DND-41 (cell line): ENCODE results near the gene RACGAP1.

Source experiments
- ATAC-seq: fragments of 200-7000 bp; cut with Tn5 transposase; 3 replicates; pipeline ENCODE4 v1.9.1; 2021; ENCODE audit warnings: low read depth; ENCODE audit not compliant: insufficient read depth
- DNase-seq: peaks from one replicate; pipeline ENCODE4 v3.0.0-alpha.2; 2020
- H2AFZ ChIP-seq: 2 replicates; pipeline ENCODE4 v1.6.0; 2012; ENCODE audit warnings: low read depth, low read length
- H3K27ac ChIP-seq: 2 replicates; pipeline ENCODE4 v1.5.1; 2012; ENCODE audit warnings: low read length, inconsistent platforms
- H3K27me3 ChIP-seq: fragments of 200-600 bp; sonication (generic); 2 replicates; pipeline ENCODE4 v1.6.0; 2012; ENCODE audit warnings: low read length, mild to moderate bottlenecking, inconsistent platforms; ENCODE audit not compliant: insufficient read depth, poor library complexity
- H3K36me3 ChIP-seq: 2 replicates; pipeline ENCODE4 v1.5.1; 2012; ENCODE audit warnings: low read length, inconsistent platforms; ENCODE audit not compliant: insufficient read depth
- H3K4me1 ChIP-seq: 2 replicates; pipeline ENCODE4 v1.5.1; 2012; ENCODE audit warnings: mild to moderate bottlenecking, low read length; ENCODE audit not compliant: insufficient read depth
- H3K4me2 ChIP-seq: 2 replicates; pipeline ENCODE4 v1.6.0; 2012; ENCODE audit warnings: mild to moderate bottlenecking, moderate library complexity, low read length, inconsistent platforms; ENCODE audit not compliant: insufficient read depth
- H3K4me3 ChIP-seq, 2 experiments: fragments of 200-600 bp in 1 of 2; shearing (Covaris generic) in 1 of 2; 2 replicates each; pipeline ENCODE4 v1.5.1; 2012 to 2016; ENCODE audit warnings: inconsistent platforms in 2 of 2, low read length in 2 of 2, mild to moderate bottlenecking in 2 of 2, low read depth in 1 of 2, moderate library complexity in 1 of 2
- H3K79me2 ChIP-seq: 2 replicates; pipeline ENCODE4 v1.6.0; 2012; ENCODE audit warnings: low read length, inconsistent platforms; ENCODE audit not compliant: insufficient read depth
- H3K9ac ChIP-seq: 2 replicates; pipeline ENCODE4 v1.6.0; 2012; ENCODE audit warnings: low read depth, mild to moderate bottlenecking, inconsistent platforms, low read length, moderate library complexity
- H3K9me3 ChIP-seq: 2 replicates; pipeline ENCODE4 v1.5.1; 2012; ENCODE audit warnings: low read length, moderate library complexity, mild to moderate bottlenecking, inconsistent platforms; ENCODE audit not compliant: insufficient read depth, severe bottlenecking
- H4K20me1 ChIP-seq: 2 replicates; pipeline ENCODE4 v1.6.0; 2012; ENCODE audit warnings: low read length; ENCODE audit not compliant: insufficient read depth
- EZH2 ChIP-seq: IDR thresholded peaks from 3 replicates; pipeline ENCODE4 v1.6.1; 2012; ENCODE audit warnings: borderline replicate concordance, low read depth, mild to moderate bottlenecking, moderate library complexity, low read length, inconsistent platforms; ENCODE audit not compliant: severe bottlenecking
- TF ChIP-seq, protein P1 (sequence below): IDR thresholded peaks from 2 replicates; pipeline ENCODE4 v1.5.1; 2012; ENCODE audit warnings: borderline replicate concordance, low read length, moderate library complexity, mild to moderate bottlenecking; ENCODE audit not compliant: poor library complexity, severe bottlenecking; ENCODE audit errors: extremely low read depth

The RACGAP1 gene

DNA sequence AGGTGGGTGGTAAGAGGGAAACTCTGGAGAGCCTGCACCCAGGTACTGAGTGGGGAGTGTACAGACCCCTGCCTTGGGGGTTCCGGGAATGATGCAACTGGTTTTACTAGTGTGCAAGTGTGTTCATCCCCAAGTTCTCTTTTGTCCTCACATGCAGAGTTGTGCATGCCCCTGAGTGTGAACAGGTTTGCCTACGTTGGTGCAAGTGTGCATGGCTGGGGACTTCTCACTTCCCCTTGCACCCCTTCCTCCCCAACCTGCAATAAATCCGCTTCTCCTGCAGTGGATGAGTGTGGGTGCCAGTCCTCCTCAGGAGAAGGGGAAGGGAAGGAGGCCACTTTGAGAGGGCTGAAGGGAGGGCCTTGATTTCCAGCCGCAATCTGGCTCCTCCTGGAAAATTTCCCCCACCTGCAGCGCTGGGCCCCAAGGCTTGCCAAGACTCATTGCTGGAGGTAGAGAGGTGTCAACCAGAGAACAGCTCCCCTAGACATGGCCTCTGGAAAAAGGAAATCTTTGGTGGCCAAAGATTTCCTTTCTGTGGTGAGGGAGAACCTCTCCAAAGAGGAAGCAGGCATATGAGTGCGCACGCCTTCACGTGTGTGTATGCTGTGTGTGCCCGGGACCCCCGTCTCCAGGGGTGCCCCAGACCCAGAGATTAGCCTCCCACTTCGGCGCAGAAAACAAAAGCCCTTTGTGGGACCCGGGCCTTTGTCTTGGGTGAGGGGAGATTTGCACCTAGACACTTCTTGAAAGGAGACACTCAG, 69.2 kb downstream of the RACGAP1 start:
- H3K4me2 ChIP-seq, result no peak overlapping the region
- no peaks in the 10 kb centered on the region for H4K20me1 ChIP-seq
- H3K27me3 ChIP-seq, result no peaks in the 10 kb centered on the region
- ATAC-seq (no peak), DNase-seq (no peak)
- H3K36me3 ChIP-seq, result no peaks in the 10 kb centered on the region
- H3K79me2 ChIP-seq, result no peaks in the 10 kb centered on the region
- H3K4me1 ChIP-seq, result peaks cover 15% of the 10 kb centered on the region
- H3K9me3 ChIP-seq, result no peaks in the 10 kb centered on the region
- no peak overlapping the region for H3K9ac ChIP-seq
- TF ChIP-seq, protein P1, sequence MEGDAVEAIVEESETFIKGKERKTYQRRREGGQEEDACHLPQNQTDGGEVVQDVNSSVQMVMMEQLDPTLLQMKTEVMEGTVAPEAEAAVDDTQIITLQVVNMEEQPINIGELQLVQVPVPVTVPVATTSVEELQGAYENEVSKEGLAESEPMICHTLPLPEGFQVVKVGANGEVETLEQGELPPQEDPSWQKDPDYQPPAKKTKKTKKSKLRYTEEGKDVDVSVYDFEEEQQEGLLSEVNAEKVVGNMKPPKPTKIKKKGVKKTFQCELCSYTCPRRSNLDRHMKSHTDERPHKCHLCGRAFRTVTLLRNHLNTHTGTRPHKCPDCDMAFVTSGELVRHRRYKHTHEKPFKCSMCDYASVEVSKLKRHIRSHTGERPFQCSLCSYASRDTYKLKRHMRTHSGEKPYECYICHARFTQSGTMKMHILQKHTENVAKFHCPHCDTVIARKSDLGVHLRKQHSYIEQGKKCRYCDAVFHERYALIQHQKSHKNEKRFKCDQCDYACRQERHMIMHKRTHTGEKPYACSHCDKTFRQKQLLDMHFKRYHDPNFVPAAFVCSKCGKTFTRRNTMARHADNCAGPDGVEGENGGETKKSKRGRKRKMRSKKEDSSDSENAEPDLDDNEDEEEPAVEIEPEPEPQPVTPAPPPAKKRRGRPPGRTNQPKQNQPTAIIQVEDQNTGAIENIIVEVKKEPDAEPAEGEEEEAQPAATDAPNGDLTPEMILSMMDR, result no peak
- TF ChIP-seq EZH2, result no peak
- no peak overlapping the region for H3K4me3 ChIP-seq
- H3K27ac ChIP-seq, result no peak overlapping the region
- H2AFZ ChIP-seq, result no peak overlapping the region

DNA sequence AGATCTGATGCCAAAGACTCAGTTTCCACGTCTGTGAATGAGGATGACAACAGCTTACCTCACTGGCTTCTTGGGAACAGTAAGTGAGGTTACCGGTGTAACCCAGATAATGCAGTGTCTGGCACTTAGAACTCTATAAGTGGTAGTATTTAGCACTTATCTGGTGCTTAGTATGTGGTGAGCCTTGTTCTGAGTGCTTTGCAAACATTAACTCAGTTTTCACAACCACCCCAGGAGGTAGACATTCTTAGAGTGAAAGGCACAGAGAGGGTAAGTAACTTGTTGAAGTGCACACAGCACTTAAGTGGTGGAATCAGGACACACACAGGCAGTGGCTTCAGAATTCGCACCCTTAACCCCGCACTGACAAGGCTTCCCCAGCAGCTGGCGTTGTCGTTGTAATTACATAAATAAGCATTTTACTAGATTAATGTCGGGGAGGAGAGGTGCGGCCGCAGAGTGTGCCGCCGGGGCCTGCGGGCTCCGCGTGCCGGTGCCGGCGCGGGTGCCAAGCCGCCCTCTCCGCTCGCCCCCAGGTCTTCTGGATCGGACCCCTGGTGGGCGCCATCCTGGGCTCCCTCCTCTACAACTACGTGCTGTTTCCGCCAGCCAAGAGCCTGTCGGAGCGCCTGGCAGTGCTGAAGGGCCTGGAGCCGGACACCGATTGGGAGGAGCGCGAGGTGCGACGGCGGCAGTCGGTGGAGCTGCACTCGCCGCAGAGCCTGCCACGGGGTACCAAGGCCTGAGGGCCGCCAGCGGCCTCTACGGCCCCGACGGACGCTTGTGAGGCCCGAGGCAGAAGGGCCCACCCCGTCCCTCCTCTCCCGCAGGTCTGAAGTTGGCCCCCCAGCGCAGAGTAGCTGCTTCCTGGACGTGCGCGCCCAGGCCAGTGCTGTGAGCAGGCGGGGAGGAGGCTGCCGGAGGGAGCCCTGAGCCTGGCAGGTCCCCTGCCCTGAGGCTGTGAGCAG, 70.1 kb downstream of the RACGAP1 start:
- Histone ChIP-seq H3K4me1 (peaks cover 7% of the 10 kb centered on the region), H2AFZ (no peak overlapping the region), H3K27me3 (no peaks in the 10 kb centered on the region), H3K36me3 (no peaks in the 10 kb centered on the region), H3K79me2 (no peaks in the 10 kb centered on the region), H3K9me3 (no peaks in the 10 kb centered on the region), H3K9ac (no peak overlapping the region), H3K27ac (no peak overlapping the region), H4K20me1 (no peaks in the 10 kb centered on the region), H3K4me3 (no peak overlapping the region), H3K4me2 (no peak overlapping the region)
- TF ChIP-seq, protein P1, result no peak
- no peak for TF ChIP-seq EZH2
- ATAC-seq (no peak), DNase-seq (no peak)

DNA sequence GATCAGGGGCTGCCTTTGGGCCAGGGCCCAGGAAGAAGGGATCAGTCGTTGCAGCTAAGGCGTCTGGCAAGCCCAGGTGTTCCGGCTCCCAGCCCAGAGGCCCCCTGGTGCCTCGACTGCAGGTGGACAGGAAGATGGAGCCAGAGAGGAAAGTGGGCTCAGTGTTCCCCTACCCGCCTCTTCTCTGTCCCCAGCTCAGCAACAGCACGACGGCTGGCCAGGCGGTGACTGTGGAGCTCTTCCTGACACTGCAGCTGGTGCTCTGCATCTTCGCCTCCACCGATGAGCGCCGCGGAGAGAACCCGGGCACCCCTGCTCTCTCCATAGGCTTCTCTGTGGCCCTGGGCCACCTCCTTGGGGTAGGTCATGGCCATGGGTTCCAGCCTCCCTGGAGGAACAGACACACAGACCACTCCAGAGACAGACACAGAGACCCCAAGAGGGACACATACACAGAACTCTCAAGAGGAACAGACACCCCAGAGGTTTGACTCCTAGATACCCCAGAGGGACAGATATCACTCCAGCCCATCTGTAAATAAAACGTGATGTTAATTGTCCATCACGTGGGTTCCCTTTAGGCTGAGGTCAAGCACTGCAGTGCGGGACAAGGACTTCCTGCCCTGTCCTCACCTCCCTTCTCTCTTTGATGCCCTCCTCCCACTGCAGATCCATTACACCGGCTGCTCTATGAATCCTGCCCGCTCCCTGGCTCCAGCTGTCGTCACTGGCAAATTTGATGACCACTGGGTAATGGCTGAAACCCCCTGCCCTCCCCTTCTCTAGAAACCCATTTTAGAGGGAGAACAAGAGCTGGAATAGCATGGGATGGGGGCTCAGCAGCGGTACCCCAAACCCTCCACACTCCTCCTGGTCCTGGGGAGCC, 71.1 kb downstream of the RACGAP1 start:
- Histone ChIP-seq H3K27me3 (no peaks in the 10 kb centered on the region), H3K4me3 (no peak overlapping the region), H2AFZ (no peak overlapping the region), H4K20me1 (no peaks in the 10 kb centered on the region), H3K4me2 (no peak overlapping the region), H3K4me1 (no peaks in the 10 kb centered on the region), H3K9me3 (no peaks in the 10 kb centered on the region), H3K27ac (no peak overlapping the region), H3K79me2 (no peaks in the 10 kb centered on the region), H3K9ac (no peak overlapping the region), H3K36me3 (no peaks in the 10 kb centered on the region)
- ATAC-seq (no peak), DNase-seq (no peak)
- TF ChIP-seq EZH2, result no peak
- TF ChIP-seq, protein P1, result no peak
